SK-N-SH (cell line): ENCODE measurements around the gene PCSK5.

Experiments used
- TAF1 ChIP-seq: IDR thresholded peaks from 2 replicates; pipeline ENCODE4 v1.6.1; 2012; ENCODE audit warnings: low read depth, mild to moderate bottlenecking, low read length, moderate library complexity, borderline replicate concordance
- ZBTB33 ChIP-seq: IDR thresholded peaks from 2 replicates; pipeline ENCODE4 v1.4.0; 2012; ENCODE audit warnings: low read depth, borderline replicate concordance

- no peak for TF ChIP-seq TAF1
- TF ChIP-seq ZBTB33: no peak
Measured at GRCh38 chr9:76399856-76400255, 509.4 kb downstream of the PCSK5 start.
